Measurements from ENCODE around the gene RBM17.

The RBM17 gene

DNA sequence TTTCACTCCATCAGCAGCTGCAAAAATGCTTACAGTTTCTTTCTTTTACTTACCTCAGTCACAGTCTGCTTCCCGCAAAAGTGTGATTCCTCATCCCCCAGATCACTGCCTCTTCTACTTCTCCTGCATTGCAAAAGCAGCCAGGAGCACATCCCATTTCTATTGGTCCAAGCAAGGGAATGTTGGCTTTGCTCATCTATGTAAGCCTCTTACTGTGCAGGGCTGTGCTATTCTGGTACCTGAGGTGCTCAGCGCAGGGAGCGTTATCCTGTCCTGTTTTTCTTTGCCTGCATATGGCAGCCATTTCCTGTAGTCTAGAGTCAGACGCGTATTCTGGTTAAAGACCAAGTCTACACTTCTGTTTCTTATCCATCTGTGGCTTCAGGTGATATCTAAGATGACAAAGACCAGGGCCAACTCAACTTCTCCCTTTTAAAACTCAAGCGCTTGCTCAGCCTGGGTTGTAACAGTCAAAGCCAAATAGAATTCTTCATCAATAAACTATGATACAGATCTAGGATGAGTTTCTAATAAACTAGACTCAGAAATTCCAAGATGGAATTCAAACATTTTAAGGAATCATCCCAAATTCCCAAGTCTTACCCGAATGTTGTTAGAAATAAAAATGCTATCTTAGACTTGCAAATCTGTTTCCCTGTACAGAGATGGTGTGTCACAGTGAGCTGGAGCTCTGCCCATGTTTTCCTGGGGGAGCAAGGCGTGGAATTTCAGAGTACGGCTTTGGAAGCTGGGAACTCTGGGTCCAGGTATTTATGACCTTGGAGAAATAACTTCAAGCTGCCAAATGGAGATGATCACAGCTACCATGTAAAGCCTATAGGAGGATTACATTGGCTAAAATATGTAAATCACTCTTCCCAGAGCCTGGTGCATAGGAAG lies 6.1 kb upstream of the RBM17 start:
- DNase-seq (ENCODE audit: low read depth), result no peak
- no peak overlapping the region for H3K4me3 ChIP-seq (ENCODE audit: low read length)
- no peak for TF ChIP-seq CTCF (conservative IDR thresholded peaks at IDR 0.05; ENCODE audit: low read depth, low read length)

DNA sequence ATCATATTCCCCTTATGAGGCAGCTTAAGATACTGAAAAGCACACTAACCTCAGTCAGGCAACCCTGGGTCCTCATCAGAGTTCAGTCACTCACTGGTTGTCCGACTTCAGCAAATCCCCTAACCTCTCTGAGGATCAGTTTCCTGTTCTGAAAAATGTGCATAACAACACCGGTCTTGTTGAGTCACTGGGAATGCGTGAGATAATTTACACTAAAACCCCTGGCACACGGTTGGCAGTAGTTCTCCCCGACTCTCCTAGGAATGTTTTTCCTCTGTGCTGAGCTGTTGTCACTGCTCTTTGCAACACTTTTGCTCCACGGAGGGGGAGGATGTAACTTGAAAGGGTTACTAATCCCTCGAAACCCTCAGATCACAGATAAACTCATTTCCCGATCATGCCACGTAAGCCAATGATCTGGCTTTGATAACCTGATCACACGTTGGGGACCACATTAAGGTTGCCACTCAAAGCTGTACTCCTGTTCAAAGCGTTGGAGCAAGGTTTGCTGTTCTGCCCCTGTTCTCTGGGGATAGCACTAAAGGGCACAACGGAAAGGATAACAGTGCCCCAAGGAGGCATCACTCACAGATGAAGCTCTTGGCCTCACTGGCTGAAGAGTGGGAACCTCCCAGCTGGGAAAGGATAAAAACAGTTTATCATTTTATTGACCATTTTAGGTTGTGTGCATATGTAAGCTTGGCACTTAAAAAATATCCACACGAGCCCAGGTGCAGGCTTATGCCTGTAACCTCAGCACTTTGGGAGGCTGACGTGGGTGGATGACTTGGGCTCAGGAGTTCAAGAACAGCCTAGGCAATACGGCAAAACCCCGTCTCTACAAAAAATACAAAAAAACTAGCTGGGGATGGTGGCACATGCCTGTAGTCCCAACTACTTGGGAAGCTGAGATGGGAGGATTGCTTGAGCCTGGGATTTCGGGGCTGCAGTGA lies 5.0 kb upstream of the RBM17 start:
- no peak for TF ChIP-seq CTCF (conservative IDR thresholded peaks at IDR 0.05; ENCODE audit: low read depth, low read length)
- peak; percentile 47 for DNase-seq (ENCODE audit: low read depth)

DNA sequence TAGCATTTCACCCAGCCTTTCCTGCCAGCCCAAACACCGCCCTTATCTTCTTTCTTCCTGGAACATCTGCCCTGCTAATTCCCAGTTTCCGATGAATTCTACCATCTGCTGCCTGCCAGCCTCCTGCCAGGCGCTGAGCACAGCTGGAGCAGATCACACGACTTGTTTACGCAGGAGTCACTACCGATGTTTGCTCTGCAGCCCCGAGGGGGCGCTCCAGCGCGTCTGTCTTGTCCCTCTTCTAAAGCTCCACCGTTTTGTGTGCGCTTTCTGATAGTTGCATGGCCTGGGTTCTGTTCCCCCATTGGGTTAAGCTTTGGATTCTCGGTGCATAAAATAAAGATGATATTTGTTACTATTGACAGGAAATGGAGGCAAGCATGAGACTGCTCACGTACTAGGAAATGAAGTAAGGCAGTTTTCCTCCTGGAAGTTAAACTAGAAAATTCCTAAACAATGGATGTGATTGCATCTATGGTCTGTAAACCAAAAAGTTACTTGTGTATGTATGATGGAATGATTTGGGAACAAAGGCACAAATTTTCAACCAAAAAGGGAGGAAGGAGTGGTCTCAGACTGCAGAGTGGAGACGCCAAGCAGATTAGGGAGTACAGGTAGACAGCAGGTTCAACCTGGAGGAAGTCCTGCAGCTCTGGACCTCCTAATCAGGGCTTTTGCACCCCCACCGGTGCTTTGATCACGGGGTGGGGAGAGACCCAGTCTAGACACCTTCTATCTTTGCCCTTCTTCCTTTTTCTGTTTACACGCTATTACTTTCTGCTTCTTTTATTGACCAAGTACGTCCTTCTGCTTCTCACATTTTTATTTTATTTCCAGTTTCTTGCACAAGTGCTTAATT lies 2.2 kb upstream of the RBM17 start:
- H3K4me3 ChIP-seq (ENCODE audit: low read length), result no peak overlapping the region
- peak; percentile 89 for TF ChIP-seq CTCF (conservative IDR thresholded peaks at IDR 0.05; ENCODE audit: low read depth, low read length)

More for the DNA sequence above, 5.0 kb upstream of the RBM17 start:
- H3K4me3 ChIP-seq (ENCODE audit: low read length), result no peak overlapping the region

GRCh38 chr10:6089334-6090219 lies 743 bp downstream of the RBM17 start:
- H3K4me3 ChIP-seq (ENCODE audit: low read length), result peak overlapping the region; percentile 95
- DNase-seq (ENCODE audit: low read depth), result no peak
- TF ChIP-seq CTCF (conservative IDR thresholded peaks at IDR 0.05; ENCODE audit: low read depth, low read length), result no peak

More for the DNA sequence above, 2.2 kb upstream of the RBM17 start:
- peak; percentile 38 for DNase-seq (ENCODE audit: low read depth)

DNA sequence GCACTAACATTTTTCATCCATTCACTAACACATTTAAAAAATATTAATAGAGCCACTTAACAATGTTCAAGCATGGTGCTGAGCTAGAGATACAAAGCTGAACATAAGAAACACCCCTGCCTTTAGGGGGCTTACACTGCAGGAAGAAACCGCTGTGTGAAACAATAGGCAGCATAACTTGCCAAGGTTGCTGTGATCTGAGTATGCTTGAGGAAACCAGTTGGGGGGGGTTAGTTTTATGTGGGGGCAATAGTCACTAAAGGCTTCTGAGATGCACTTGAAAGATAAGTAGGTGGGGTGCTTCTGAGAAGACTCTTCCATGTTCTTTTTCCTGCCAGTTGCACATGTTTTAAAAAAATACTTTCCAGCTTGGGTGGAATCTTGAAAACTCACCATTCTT lies 2.8 kb downstream of the RBM17 start:
- no peak overlapping the region for H3K4me3 ChIP-seq (ENCODE audit: low read length)
- TF ChIP-seq CTCF (conservative IDR thresholded peaks at IDR 0.05; ENCODE audit: low read depth, low read length), result no peak
- no peak for DNase-seq (ENCODE audit: low read depth)

- no peak overlapping the region for H3K4me3 ChIP-seq (ENCODE audit: low read length)
- no peak for DNase-seq (ENCODE audit: low read depth)
- TF ChIP-seq CTCF (conservative IDR thresholded peaks at IDR 0.05; ENCODE audit: low read depth, low read length), result no peak
These were observed 3.9 kb downstream of the RBM17 start for GRCh38 chr10:6092731-6093130.

Measured in retinal pigment epithelial cell (primary cell).